ENCODE measurements around the gene SLC17A3.

- no peak for TF ChIP-seq POLR2A (IDR thresholded peaks at IDR 0.05; ENCODE audit: low read depth, low read length)
- no peak for TF ChIP-seq POLR2AphosphoS5 (IDR thresholded peaks at IDR 0.05; ENCODE audit: low read depth, low read length)
- TF ChIP-seq TAF1 (IDR thresholded peaks at IDR 0.05; ENCODE audit: low read depth, low read length) = no peak
- TF ChIP-seq SPI1 (IDR thresholded peaks at IDR 0.05; ENCODE audit: low read depth, low read length) = no peak
- no peak for TF ChIP-seq POU2F2 (IDR thresholded peaks at IDR 0.05; ENCODE audit: low read depth, low read length)
Measured at GRCh38 chr6:25801436-25801835, 72.6 kb downstream of the SLC17A3 start.

Measured in GM12891 (cell line).